ENCODE measurements around the gene RIPPLY1.

RIPPLY1 gene

DNA sequence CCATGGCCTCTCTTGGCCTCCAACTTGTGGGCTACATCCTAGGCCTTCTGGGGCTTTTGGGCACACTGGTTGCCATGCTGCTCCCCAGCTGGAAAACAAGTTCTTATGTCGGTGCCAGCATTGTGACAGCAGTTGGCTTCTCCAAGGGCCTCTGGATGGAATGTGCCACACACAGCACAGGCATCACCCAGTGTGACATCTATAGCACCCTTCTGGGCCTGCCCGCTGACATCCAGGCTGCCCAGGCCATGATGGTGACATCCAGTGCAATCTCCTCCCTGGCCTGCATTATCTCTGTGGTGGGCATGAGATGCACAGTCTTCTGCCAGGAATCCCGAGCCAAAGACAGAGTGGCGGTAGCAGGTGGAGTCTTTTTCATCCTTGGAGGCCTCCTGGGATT is 25.1 kb upstream of the RIPPLY1 start:
- no peak for ATAC-seq

DNA sequence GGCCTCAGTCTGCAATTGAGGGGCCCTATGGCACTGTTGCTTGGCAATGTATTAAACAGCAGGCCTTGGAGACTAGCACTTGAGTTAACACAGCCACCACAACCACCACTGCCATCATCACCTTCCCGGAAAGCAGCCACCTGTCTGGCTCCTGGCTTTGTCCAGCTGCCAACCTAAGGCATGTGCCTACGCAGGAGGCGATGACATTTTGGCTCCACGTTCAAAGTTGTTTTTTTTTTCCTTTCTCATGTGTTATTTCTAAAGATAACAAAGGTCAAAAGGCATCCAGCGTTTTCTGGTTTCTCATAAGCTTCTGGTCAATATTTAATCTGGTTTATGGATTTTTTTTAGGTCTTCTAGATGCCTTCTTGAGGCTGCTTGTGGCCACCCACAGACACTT is 24.6 kb upstream of the RIPPLY1 start:
- no peak for TF ChIP-seq ZFP30 (CRISPR knock-in tag; IDR thresholded peaks at IDR 0.05)
- TF ChIP-seq OSR1 (CRISPR knock-in tag; IDR thresholded peaks at IDR 0.05): no peak
- TF ChIP-seq GLIS3 (CRISPR knock-in tag; IDR thresholded peaks at IDR 0.05): no peak
- no peak for TF ChIP-seq ZNF8 (CRISPR knock-in tag; IDR thresholded peaks at IDR 0.05)
- TF ChIP-seq, protein P1, sequence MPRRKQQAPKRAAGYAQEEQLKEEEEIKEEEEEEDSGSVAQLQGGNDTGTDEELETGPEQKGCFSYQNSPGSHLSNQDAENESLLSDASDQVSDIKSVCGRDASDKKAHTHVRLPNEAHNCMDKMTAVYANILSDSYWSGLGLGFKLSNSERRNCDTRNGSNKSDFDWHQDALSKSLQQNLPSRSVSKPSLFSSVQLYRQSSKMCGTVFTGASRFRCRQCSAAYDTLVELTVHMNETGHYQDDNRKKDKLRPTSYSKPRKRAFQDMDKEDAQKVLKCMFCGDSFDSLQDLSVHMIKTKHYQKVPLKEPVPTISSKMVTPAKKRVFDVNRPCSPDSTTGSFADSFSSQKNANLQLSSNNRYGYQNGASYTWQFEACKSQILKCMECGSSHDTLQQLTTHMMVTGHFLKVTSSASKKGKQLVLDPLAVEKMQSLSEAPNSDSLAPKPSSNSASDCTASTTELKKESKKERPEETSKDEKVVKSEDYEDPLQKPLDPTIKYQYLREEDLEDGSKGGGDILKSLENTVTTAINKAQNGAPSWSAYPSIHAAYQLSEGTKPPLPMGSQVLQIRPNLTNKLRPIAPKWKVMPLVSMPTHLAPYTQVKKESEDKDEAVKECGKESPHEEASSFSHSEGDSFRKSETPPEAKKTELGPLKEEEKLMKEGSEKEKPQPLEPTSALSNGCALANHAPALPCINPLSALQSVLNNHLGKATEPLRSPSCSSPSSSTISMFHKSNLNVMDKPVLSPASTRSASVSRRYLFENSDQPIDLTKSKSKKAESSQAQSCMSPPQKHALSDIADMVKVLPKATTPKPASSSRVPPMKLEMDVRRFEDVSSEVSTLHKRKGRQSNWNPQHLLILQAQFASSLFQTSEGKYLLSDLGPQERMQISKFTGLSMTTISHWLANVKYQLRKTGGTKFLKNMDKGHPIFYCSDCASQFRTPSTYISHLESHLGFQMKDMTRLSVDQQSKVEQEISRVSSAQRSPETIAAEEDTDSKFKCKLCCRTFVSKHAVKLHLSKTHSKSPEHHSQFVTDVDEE (CRISPR knock-in tag; IDR thresholded peaks at IDR 0.05): no peak
- TF ChIP-seq, protein P2, sequence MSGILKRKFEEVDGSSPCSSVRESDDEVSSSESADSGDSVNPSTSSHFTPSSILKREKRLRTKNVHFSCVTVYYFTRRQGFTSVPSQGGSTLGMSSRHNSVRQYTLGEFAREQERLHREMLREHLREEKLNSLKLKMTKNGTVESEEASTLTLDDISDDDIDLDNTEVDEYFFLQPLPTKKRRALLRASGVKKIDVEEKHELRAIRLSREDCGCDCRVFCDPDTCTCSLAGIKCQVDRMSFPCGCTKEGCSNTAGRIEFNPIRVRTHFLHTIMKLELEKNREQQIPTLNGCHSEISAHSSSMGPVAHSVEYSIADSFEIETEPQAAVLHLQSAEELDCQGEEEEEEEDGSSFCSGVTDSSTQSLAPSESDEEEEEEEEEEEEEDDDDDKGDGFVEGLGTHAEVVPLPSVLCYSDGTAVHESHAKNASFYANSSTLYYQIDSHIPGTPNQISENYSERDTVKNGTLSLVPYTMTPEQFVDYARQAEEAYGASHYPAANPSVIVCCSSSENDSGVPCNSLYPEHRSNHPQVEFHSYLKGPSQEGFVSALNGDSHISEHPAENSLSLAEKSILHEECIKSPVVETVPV (CRISPR knock-in tag; IDR thresholded peaks at IDR 0.05): no peak
- TF ChIP-seq, protein P3, sequence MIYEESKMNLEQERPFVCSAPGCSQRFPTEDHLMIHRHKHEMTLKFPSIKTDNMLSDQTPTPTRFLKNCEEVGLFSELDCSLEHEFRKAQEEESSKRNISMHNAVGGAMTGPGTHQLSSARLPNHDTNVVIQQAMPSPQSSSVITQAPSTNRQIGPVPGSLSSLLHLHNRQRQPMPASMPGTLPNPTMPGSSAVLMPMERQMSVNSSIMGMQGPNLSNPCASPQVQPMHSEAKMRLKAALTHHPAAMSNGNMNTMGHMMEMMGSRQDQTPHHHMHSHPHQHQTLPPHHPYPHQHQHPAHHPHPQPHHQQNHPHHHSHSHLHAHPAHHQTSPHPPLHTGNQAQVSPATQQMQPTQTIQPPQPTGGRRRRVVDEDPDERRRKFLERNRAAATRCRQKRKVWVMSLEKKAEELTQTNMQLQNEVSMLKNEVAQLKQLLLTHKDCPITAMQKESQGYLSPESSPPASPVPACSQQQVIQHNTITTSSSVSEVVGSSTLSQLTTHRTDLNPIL (CRISPR knock-in tag; IDR thresholded peaks at IDR 0.05; ENCODE audit: low read depth): no peak
- no peak for TF ChIP-seq RARB (CRISPR knock-in tag; IDR thresholded peaks at IDR 0.05)
- TF ChIP-seq CSDC2 (CRISPR knock-in tag; IDR thresholded peaks at IDR 0.05): no peak
- no peak for TF ChIP-seq TCF4 (CRISPR knock-in tag; IDR thresholded peaks at IDR 0.05; ENCODE audit: borderline replicate concordance)
- no peak for ATAC-seq

More for the DNA sequence above, 25.1 kb upstream of the RIPPLY1 start:
- TF ChIP-seq TCF4 (CRISPR knock-in tag; IDR thresholded peaks at IDR 0.05; ENCODE audit: borderline replicate concordance) (no peak), ARNTL (CRISPR knock-in tag; IDR thresholded peaks at IDR 0.05; ENCODE audit: borderline replicate concordance, low read depth) (no peak), ESRRG (CRISPR knock-in tag; IDR thresholded peaks at IDR 0.05) (no peak), PPARA (CRISPR knock-in tag; IDR thresholded peaks at IDR 0.05; ENCODE audit: borderline replicate concordance) (no peak), SNAI2 (CRISPR knock-in tag; IDR thresholded peaks at IDR 0.05) (no peak)

DNA sequence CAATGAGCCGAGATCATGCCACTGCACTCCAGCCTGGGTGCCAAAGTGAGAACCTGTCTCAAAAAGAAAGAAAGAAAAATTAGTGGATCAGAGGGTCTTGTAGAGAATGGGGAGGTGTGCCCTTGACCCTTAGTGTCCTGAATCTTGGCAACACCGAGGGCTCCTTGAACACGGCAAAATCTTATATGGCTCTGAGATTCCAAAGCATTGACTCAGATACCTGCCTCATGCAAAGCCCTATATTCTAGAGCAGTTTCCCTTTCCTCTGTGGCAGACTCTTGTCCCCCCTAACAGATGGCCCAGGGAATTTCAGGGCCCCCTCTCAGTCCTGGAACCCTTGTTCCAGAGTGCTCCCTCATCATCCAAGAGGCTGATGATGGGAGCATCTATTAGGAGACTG is 23.9 kb upstream of the RIPPLY1 start:
- TF ChIP-seq ARNTL (CRISPR knock-in tag; IDR thresholded peaks at IDR 0.05; ENCODE audit: borderline replicate concordance, low read depth) (no peak), ZNF8 (CRISPR knock-in tag; IDR thresholded peaks at IDR 0.05) (no peak), ZNF70 (CRISPR knock-in tag; IDR thresholded peaks at IDR 0.05) (no peak), PPARA (CRISPR knock-in tag; IDR thresholded peaks at IDR 0.05; ENCODE audit: borderline replicate concordance) (no peak), BACH2 (CRISPR knock-in tag; IDR thresholded peaks at IDR 0.05; ENCODE audit: borderline replicate concordance) (no peak), OSR1 (CRISPR knock-in tag; IDR thresholded peaks at IDR 0.05) (no peak), ESRRG (CRISPR knock-in tag; IDR thresholded peaks at IDR 0.05) (no peak), ISL1 (CRISPR knock-in tag; IDR thresholded peaks at IDR 0.05) (no peak)
- TF ChIP-seq, protein P2 (CRISPR knock-in tag; IDR thresholded peaks at IDR 0.05): no peak
- no peak for ATAC-seq

DNA sequence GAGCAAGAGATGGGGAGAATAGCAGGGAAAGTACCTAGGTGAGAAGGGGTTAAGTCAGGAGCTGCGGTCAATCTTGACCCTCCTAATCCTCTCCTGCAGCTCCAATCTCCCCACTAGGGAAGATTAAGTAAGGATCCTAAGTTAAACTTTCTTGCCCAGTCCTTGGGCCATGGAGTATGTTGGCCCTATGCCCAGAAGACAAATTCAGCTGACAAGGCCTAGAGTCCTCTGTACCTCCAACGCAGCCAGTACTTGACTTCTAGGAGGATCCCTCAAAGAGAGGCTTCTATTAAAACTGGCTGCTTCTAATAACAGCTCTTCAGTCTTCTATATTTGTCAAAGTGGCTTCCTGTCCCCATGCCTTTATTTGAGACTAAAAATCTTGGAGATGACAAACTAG is 18.5 kb upstream of the RIPPLY1 start:
- ATAC-seq: no peak
- no peak for TF ChIP-seq ESRRG (CRISPR knock-in tag; IDR thresholded peaks at IDR 0.05)
- no peak for TF ChIP-seq ZFP3 (CRISPR knock-in tag; IDR thresholded peaks at IDR 0.05)
- TF ChIP-seq, protein P4, sequence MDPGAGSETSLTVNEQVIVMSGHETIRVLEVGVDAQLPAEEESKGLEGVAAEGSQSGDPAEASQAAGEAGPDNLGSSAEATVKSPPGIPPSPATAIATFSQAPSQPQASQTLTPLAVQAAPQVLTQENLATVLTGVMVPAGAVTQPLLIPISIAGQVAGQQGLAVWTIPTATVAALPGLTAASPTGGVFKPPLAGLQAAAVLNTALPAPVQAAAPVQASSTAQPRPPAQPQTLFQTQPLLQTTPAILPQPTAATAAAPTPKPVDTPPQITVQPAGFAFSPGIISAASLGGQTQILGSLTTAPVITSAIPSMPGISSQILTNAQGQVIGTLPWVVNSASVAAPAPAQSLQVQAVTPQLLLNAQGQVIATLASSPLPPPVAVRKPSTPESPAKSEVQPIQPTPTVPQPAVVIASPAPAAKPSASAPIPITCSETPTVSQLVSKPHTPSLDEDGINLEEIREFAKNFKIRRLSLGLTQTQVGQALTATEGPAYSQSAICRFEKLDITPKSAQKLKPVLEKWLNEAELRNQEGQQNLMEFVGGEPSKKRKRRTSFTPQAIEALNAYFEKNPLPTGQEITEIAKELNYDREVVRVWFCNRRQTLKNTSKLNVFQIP (CRISPR knock-in tag; IDR thresholded peaks at IDR 0.05; ENCODE audit: borderline replicate concordance, low read depth): no peak
- no peak for TF ChIP-seq SNAI2 (CRISPR knock-in tag; IDR thresholded peaks at IDR 0.05)
- no peak for TF ChIP-seq ZFP30 (CRISPR knock-in tag; IDR thresholded peaks at IDR 0.05)
- TF ChIP-seq BACH2 (CRISPR knock-in tag; IDR thresholded peaks at IDR 0.05; ENCODE audit: borderline replicate concordance): no peak
- TF ChIP-seq, protein P1 (CRISPR knock-in tag; IDR thresholded peaks at IDR 0.05): no peak
- TF ChIP-seq, protein P2 (CRISPR knock-in tag; IDR thresholded peaks at IDR 0.05): no peak
- TF ChIP-seq OSR1 (CRISPR knock-in tag; IDR thresholded peaks at IDR 0.05): no peak
- TF ChIP-seq, protein P3 (CRISPR knock-in tag; IDR thresholded peaks at IDR 0.05; ENCODE audit: low read depth): no peak
- TF ChIP-seq PPARA (CRISPR knock-in tag; IDR thresholded peaks at IDR 0.05; ENCODE audit: borderline replicate concordance): no peak
- no peak for TF ChIP-seq TCF4 (CRISPR knock-in tag; IDR thresholded peaks at IDR 0.05; ENCODE audit: borderline replicate concordance)
